T-helper 1 cell treated with Interleukin-12 subunit alpha and Interleukin-12 subunit beta and Interleukin-4 antibody, amounts not matched to agents 30 ng/mL and 1 ng/mL, for 36 hours (primary cell): ENCODE measurements around the gene COL5A1. TPM values are rescaled to one million over a fixed set of nuclear protein-coding genes. Genes with fewer than 3 reads are reported as not detected.

ENCODE experiments used
- intact Hi-C: fragments of 100-400 bp; cut with micrococcal nuclease; formaldehyde crosslinking; loops from one replicate; pipeline ENCODE4 v1.15.1; 2024
- total RNA-seq: library from RNA; stranded (reverse); gene quantifications from 2 replicates; pipeline ENCODE4 v1.2.3, GENCODE V29; 2022

Gene COL5A1
- total RNA-seq, 1 donor from 2014 or later = 0.02 TPM

- intact Hi-C loops = no loop called here
Observed at GRCh38 chr9:134760750-134761420, 119.3 kb downstream of the COL5A1 start.

GRCh38 chr9:134764473-134765269 lies 123.1 kb downstream of the COL5A1 start:
- intact Hi-C loops = no loop called here

GRCh38 chr9:134765785-134766184 lies 124.2 kb downstream of the COL5A1 start:
- intact Hi-C loops = no loop called here

- intact Hi-C loops = no loop called here
Observed at GRCh38 chr9:134766587-134766986, 125.0 kb downstream of the COL5A1 start.

- intact Hi-C loops = no loop called here
Observed at GRCh38 chr9:134768332-134768708, 126.7 kb downstream of the COL5A1 start.

GRCh38 chr9:134768709-134769351 lies 127.2 kb downstream of the COL5A1 start:
- intact Hi-C loops = no loop called here

- intact Hi-C loops = no loop called here
Observed at GRCh38 chr9:134770972-134771971, 129.7 kb downstream of the COL5A1 start.

GRCh38 chr9:134772331-134772730 lies 130.7 kb downstream of the COL5A1 start:
- intact Hi-C loops = no loop called here

GRCh38 chr9:134773842-134774241 lies 132.2 kb downstream of the COL5A1 start:
- intact Hi-C loops = no loop called here

- intact Hi-C loops = no loop called here
Observed at GRCh38 chr9:134774410-134774809, 132.8 kb downstream of the COL5A1 start.

GRCh38 chr9:134775081-134775951 lies 133.7 kb downstream of the COL5A1 start:
- intact Hi-C loops = no loop called here

GRCh38 chr9:134776080-134776796 lies 134.6 kb downstream of the COL5A1 start:
- intact Hi-C loops = no loop called here

- intact Hi-C loops = no loop called here
Observed at GRCh38 chr9:134777153-134777552, 135.6 kb downstream of the COL5A1 start.

GRCh38 chr9:134778156-134778555 lies 136.6 kb downstream of the COL5A1 start:
- intact Hi-C loops = no loop called here

GRCh38 chr9:134778841-134779411 lies 137.3 kb downstream of the COL5A1 start:
- intact Hi-C loops = no loop called here

- intact Hi-C loops = no loop called here
Observed at GRCh38 chr9:134779640-134780039, 138.0 kb downstream of the COL5A1 start.

- intact Hi-C loops = no loop called here
Observed at GRCh38 chr9:134781591-134782302, 140.1 kb downstream of the COL5A1 start.

GRCh38 chr9:134782921-134783698 lies 141.5 kb downstream of the COL5A1 start:
- intact Hi-C loops = no loop called here
